Transverse colon (tissue), 4 donors: Measurements from ENCODE around the gene APLN.

Source experiments
- POLR2A ChIP-seq: fragments of 450-650 bp; IDR thresholded peaks from one replicate; pipeline ENCODE4 v1.6.1; 2016; ENCODE audit warnings: antibody characterized with exemption, mild to moderate bottlenecking, moderate library complexity
- POLR2AphosphoS5 ChIP-seq, 3 donors: sonication (generic); formaldehyde crosslinking; IDR thresholded peaks; one replicate each; pipeline ENCODE4 v1.6.1; 2016; ENCODE audit warnings: antibody characterized with exemption in 3 of 3
- TF ChIP-seq, protein P1 (sequence below), 5 experiments: fragments of 200-600 bp in 3 of 5; fragments of 450-650 bp in 2 of 5; sonication (generic) in 3 of 5; IDR thresholded peaks; 1 replicate in 2 of 5; 2 replicates in 3 of 5; pipeline ENCODE4 v1.5.1; 2016 to 2017; ENCODE audit warnings: antibody characterized with exemption in 5 of 5, inconsistent platforms in 3 of 5, mild to moderate bottlenecking in 2 of 5, moderate library complexity in 1 of 5

DNA sequence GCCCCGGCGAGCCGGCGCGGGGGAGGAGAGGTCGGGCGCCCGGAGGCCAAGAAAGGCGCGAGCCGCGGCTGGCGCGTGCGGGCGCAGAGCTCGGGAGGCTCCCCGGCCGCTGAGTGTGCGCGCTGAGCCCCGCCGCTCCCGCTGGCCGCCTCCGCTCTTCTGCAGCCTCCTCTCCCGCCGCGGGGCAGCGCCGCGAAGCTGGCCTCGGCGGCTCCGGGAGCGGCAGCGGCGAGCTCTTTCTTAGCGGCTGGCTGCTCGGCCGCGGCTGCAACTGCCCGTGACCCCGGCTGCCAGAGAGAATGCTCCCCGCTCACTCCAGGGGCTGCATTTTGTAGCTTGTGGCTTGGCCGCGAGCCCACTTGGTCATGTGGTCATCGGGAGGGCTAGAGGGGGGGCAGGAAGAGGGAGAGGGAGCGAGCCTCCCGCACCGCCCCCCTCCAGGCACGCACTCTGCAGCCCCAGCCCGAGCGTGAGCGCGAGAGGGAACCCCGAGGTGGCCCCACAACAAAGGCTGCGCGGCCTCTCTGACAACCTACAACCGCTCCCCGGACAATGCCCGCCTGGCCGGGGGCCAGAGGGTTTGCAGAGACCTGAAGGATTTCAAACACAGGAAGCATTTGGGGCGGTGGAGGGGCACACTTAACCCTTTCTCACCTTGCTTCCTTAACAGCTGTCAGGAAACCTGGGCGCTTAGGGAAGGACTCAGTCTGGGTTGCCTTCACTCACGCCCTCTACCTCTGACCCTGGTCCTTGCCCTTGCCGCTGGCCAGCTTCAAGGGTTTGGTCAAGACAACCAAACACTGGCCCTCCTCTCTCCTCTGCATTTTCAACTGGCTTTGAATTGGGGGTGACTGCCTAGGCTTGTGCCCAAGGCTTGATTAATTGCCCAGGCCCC is at the start of gene APLN:
- TF ChIP-seq, protein P1, sequence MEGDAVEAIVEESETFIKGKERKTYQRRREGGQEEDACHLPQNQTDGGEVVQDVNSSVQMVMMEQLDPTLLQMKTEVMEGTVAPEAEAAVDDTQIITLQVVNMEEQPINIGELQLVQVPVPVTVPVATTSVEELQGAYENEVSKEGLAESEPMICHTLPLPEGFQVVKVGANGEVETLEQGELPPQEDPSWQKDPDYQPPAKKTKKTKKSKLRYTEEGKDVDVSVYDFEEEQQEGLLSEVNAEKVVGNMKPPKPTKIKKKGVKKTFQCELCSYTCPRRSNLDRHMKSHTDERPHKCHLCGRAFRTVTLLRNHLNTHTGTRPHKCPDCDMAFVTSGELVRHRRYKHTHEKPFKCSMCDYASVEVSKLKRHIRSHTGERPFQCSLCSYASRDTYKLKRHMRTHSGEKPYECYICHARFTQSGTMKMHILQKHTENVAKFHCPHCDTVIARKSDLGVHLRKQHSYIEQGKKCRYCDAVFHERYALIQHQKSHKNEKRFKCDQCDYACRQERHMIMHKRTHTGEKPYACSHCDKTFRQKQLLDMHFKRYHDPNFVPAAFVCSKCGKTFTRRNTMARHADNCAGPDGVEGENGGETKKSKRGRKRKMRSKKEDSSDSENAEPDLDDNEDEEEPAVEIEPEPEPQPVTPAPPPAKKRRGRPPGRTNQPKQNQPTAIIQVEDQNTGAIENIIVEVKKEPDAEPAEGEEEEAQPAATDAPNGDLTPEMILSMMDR (IDR thresholded peaks at IDR 0.05), result no peak
- TF ChIP-seq POLR2AphosphoS5 (IDR thresholded peaks at IDR 0.05), result no peak
- no peak for TF ChIP-seq POLR2A
